Fibroblast of upper back skin (primary cell): ENCODE data around the gene PTTG1IP2.
A peak's percentile ranks its signal among the peaks of the same experiment; 100 is the strongest.

Experiments
- DNase-seq: peaks from one replicate; pipeline ENCODE4 v3.0.0-alpha.2; 2013

Gene PTTG1IP2

GRCh38 chr7:90483251-90483650 lies 13.8 kb downstream of the PTTG1IP2 start:
- no peak for DNase-seq

GRCh38 chr7:90484706-90485105 lies 15.3 kb downstream of the PTTG1IP2 start:
- DNase-seq = peak; percentile 74

- no peak for DNase-seq
These were observed 16.4 kb downstream of the PTTG1IP2 start for GRCh38 chr7:90485734-90486316.

GRCh38 chr7:90487808-90488207 lies 18.4 kb downstream of the PTTG1IP2 start:
- no peak for DNase-seq

GRCh38 chr7:90488220-90488619 lies 18.8 kb downstream of the PTTG1IP2 start:
- DNase-seq = no peak

GRCh38 chr7:90492250-90492649 lies 22.8 kb downstream of the PTTG1IP2 start:
- no peak for DNase-seq

- DNase-seq = no peak
These were observed 25.8 kb downstream of the PTTG1IP2 start for GRCh38 chr7:90495241-90495640.

GRCh38 chr7:90502539-90502938 lies 33.1 kb downstream of the PTTG1IP2 start:
- DNase-seq = no peak

- no peak for DNase-seq
These were observed 33.9 kb downstream of the PTTG1IP2 start for GRCh38 chr7:90503367-90503766.

GRCh38 chr7:90507692-90508091 lies 38.3 kb downstream of the PTTG1IP2 start:
- no peak for DNase-seq

GRCh38 chr7:90511776-90512175 lies 42.3 kb downstream of the PTTG1IP2 start:
- DNase-seq = no peak

GRCh38 chr7:90512821-90513254 lies 43.4 kb downstream of the PTTG1IP2 start:
- no peak for DNase-seq

- DNase-seq = no peak
These were observed 46.8 kb downstream of the PTTG1IP2 start for GRCh38 chr7:90516257-90516656.

GRCh38 chr7:90518630-90519029 lies 49.2 kb downstream of the PTTG1IP2 start:
- no peak for DNase-seq

- DNase-seq = no peak
These were observed 51.0 kb downstream of the PTTG1IP2 start for GRCh38 chr7:90520484-90520883.

- peak; percentile 71 for DNase-seq
These were observed 60.8 kb downstream of the PTTG1IP2 start for GRCh38 chr7:90530263-90530662.

- no peak for DNase-seq
These were observed 62.9 kb downstream of the PTTG1IP2 start for GRCh38 chr7:90532231-90532929.

- no peak for DNase-seq
These were observed 67.0 kb downstream of the PTTG1IP2 start for GRCh38 chr7:90536449-90536848.

- no peak for DNase-seq
These were observed 69.0 kb downstream of the PTTG1IP2 start for GRCh38 chr7:90538405-90538804.

GRCh38 chr7:90540406-90540805 lies 71.0 kb downstream of the PTTG1IP2 start:
- DNase-seq = no peak

- no peak for DNase-seq
These were observed 81.6 kb downstream of the PTTG1IP2 start for GRCh38 chr7:90551036-90551435.

GRCh38 chr7:90552521-90552920 lies 83.1 kb downstream of the PTTG1IP2 start:
- peak; percentile 32 for DNase-seq

- DNase-seq = peak; percentile 68
These were observed 91.3 kb downstream of the PTTG1IP2 start for GRCh38 chr7:90560730-90561129.
